NT2/D1 (cell line): ENCODE data around the gene ZFY.
"Not testable (repeated sequence)": the region's sequence is repeated elsewhere in the genome, so short reads cannot be mapped to it uniquely, and the experiment has no call there.

Experiments used
- YY1 ChIP-seq: IDR thresholded peaks from 2 replicates; pipeline ENCODE4 v1.6.1; 2011; ENCODE audit not compliant: insufficient read length, insufficient read depth
- ZNF274 ChIP-seq: IDR thresholded peaks from 2 replicates; pipeline ENCODE4 v1.6.1; 2011; ENCODE audit warnings: mild to moderate bottlenecking, low read depth, low read length

- TF ChIP-seq YY1, ZNF274: not testable (repeated sequence)
Observed at GRCh38 chrY:2997369-2997768, 62.2 kb downstream of the ZFY start.
